Effector memory CD4-positive, alpha-beta T cell (primary cell): ENCODE measurements around the gene ARSK.

Experiments
- DNase-seq, 3 donors: peaks; one replicate each; pipeline ENCODE4 v3.0.0-alpha.2; 2020
- H3K27ac ChIP-seq: 2 replicates; pipeline ENCODE4 v1.7.0; 2013; ENCODE audit warnings: mild to moderate bottlenecking, low read length, moderate library complexity; ENCODE audit not compliant: insufficient read depth, poor library complexity, severe bottlenecking
- H3K27me3 ChIP-seq: replicated peaks from 2 replicates; pipeline ENCODE4 v1.7.0; 2013; ENCODE audit warnings: mild to moderate bottlenecking, low read length; ENCODE audit not compliant: insufficient read depth, control insufficient read depth, poor library complexity, severe bottlenecking
- H3K36me3 ChIP-seq: 2 replicates; pipeline ENCODE4 v1.7.0; 2013; ENCODE audit warnings: mild to moderate bottlenecking, low read length, moderate library complexity; ENCODE audit not compliant: control insufficient read depth, insufficient read depth
- H3K4me1 ChIP-seq: 2 replicates; pipeline ENCODE4 v1.7.0; 2013; ENCODE audit warnings: low read length, mild to moderate bottlenecking; ENCODE audit not compliant: control insufficient read depth, insufficient read depth, poor library complexity, severe bottlenecking
- H3K4me3 ChIP-seq: 2 replicates; pipeline ENCODE4 v1.7.0; 2013; ENCODE audit warnings: low read length, low read depth, mild to moderate bottlenecking; ENCODE audit not compliant: insufficient read depth, poor library complexity, severe bottlenecking
- H3K9me3 ChIP-seq: 2 replicates; pipeline ENCODE4 v1.7.0; 2013; ENCODE audit warnings: mild to moderate bottlenecking, low read length, moderate library complexity; ENCODE audit not compliant: control insufficient read depth
- total RNA-seq, 3 donors: gene quantifications; one replicate each; lab custom pipeline; 2026; lab: John Stamatoyannopoulos, UW

The ARSK gene, protein sequence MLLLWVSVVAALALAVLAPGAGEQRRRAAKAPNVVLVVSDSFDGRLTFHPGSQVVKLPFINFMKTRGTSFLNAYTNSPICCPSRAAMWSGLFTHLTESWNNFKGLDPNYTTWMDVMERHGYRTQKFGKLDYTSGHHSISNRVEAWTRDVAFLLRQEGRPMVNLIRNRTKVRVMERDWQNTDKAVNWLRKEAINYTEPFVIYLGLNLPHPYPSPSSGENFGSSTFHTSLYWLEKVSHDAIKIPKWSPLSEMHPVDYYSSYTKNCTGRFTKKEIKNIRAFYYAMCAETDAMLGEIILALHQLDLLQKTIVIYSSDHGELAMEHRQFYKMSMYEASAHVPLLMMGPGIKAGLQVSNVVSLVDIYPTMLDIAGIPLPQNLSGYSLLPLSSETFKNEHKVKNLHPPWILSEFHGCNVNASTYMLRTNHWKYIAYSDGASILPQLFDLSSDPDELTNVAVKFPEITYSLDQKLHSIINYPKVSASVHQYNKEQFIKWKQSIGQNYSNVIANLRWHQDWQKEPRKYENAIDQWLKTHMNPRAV
- 5.2 to 7.6 (median 7.0) reads per million in 3 donors for total RNA-seq

DNA sequence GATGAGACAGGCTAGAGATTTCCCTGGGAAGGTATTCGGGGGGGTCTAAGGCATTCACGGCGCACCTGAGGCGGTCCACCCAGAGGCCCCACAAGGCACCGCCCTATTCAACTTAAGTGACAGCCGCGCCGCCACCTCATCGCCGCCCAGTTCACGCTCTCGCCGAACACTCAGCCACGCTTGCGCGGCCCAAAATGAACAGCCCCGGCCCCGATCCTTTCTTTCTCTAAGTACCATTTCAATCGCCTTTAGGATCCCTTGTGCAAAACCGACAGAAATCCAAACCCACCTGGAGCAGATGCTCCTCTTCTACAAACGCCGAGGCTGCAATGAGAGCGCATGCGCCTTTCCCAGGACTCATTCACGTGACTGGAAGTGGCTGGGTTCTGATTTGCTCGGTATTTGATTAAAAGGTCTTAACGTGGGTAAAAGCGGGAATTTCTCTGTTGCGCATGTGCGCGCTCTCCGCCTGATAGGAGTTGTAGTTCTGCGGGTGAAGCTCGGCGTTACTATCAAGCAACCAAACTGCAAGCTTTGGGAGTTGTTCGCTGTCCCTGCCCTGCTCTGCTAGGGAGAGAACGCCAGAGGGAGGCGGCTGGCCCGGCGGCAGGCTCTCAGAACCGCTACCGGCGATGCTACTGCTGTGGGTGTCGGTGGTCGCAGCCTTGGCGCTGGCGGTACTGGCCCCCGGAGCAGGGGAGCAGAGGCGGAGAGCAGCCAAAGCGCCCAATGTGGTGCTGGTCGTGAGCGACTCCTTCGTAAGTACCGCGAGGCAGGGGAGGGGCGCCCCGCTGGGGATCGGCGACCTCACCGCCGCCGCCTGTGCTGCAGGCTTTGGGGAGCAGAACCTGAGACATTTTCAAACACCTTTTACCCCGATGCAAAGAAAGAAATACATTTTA is at the start of gene ARSK, which contains the start of gene SKIC3:
TSS of gene ARSK (plus strand) at position 455 of the 902 bp plus-strand sequence. CDS start at position 633, 178 bp downstream.
TSS of gene SKIC3 (minus strand) at position 331 of the 902 bp plus-strand sequence. CDS start 7,827 bp downstream, outside the sequence.
- Histone ChIP-seq H3K27me3 (no peaks in the 10 kb centered on the region), H3K9me3 (no peaks in the 10 kb centered on the region), H3K4me3 (peak within 1 kb of the TSS; percentile 84), H3K4me1 (peaks cover 13% of the 10 kb centered on the region), H3K27ac (peak within 1 kb of the TSS; percentile 86), H3K36me3 (peaks cover 1% of the 10 kb centered on the region)
- DNase-seq = peak; percentile 85 to 90 (median 89)

DNA sequence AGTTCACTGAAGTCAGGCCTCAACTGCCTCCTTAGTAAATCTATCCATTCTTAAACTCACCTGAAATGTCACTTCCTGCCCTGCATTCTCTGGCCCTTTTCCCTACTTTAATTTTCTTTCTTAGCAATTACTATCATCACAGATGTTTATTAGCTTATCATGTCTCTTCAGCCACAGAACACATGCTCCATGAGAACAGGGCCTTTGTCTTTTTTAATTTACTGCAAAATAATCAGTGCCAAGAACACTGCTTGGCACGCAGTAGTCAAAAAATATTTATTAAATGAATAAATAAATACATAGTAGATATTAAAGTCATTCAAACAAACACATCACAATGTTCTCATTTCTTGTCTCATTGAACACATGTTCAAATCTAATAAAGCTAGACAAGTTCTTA is 46.4 kb upstream of the ARSK start:
- Histone ChIP-seq H3K4me1 (no peaks in the 10 kb centered on the region), H3K27me3 (no peaks in the 10 kb centered on the region), H3K9me3 (no peaks in the 10 kb centered on the region), H3K4me3 (no peak overlapping the region), H3K36me3 (peaks cover 25% of the 10 kb centered on the region), H3K27ac (no peak overlapping the region)
- no peak for DNase-seq

DNA sequence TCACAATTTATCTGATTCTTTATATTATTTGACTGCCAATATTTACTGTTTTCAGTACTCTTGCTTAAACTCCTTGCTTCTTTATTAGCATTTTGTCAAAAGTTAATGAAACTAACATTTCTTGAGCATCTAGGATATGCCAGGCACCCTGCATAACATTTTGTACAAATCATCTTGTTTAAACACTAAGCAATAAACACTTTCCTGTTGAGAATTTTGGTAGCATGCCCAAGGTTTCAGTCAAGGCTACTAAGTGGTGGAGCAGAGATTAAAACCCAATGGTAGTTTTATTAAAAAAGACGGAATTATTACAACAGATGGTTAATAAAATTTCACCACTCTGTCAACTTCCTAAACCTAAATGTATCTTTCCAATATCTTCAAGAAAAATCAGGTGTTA is 43.3 kb upstream of the ARSK start:
- Histone ChIP-seq H3K9me3 (no peaks in the 10 kb centered on the region), H3K4me3 (no peak overlapping the region), H3K36me3 (peaks cover 49% of the 10 kb centered on the region), H3K27ac (no peak overlapping the region), H3K4me1 (no peaks in the 10 kb centered on the region), H3K27me3 (no peaks in the 10 kb centered on the region)
- DNase-seq = no peak

DNA sequence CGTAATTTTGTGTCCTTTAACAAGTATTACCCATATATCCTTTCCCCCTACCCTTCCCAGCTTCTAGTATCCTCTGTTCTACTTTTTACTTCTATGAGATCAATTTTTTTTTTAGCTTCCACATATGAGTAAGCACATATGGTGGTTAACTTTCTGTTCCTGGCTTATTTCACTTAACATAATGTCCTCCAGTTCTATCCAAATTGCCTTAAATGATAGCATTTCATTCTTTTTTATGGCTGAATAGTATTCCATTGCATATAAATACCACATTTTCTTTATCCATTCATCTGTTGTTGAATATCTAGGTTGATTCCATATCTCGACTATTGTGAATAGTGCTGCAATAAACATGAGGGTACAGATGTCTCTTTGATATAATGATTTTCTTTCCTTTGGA is 36.5 kb upstream of the ARSK start:
- peaks cover 74% of the 10 kb centered on the region for H3K36me3 ChIP-seq
- H3K9me3 ChIP-seq = no peaks in the 10 kb centered on the region
- no peaks in the 10 kb centered on the region for H3K4me1 ChIP-seq
- no peak overlapping the region for H3K4me3 ChIP-seq
- no peaks in the 10 kb centered on the region for H3K27me3 ChIP-seq
- DNase-seq = no peak
- no peak overlapping the region for H3K27ac ChIP-seq

DNA sequence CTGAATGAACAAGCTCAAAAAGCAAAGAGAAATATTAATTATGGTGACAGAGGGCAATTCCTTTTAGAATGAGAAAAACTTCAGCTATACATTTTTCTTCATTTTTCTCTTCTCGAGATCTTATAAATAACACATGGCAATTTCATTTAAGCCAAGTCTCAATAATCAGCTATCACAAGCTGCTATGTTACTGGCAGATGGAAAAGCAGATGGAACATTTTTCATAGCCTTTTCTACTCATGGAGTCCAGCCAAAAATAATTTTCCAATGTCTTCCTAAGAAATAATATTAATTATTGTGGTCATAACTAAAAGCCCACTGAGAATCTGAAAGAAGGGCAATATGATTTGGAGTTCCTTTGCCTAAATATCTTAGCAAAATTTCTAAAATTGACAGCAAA is 35.8 kb upstream of the ARSK start:
- no peaks in the 10 kb centered on the region for H3K27me3 ChIP-seq
- no peak overlapping the region for H3K4me3 ChIP-seq
- H3K27ac ChIP-seq = no peak overlapping the region
- H3K9me3 ChIP-seq = no peaks in the 10 kb centered on the region
- peaks cover 72% of the 10 kb centered on the region for H3K36me3 ChIP-seq
- H3K4me1 ChIP-seq = no peaks in the 10 kb centered on the region
- no peak for DNase-seq

DNA sequence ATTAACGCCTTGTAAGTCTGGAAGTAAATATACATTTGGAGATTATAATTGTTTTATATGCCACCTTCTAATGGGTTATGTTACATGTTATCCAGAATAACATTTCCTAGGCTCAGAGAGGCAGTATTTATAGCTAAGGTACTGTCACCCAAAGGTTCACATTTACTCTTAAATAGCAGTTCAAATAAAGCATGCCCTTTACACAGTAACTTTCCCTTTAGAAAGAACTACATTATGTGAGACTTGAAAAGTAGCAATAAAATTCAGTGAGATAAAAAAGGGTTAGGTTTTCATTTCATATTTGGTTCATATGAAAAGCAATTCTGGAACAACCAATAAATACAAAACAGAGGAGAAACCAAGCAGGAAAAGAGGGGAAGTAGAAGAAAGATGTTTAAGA is 35.2 kb upstream of the ARSK start:
- no peaks in the 10 kb centered on the region for H3K4me1 ChIP-seq
- DNase-seq = no peak
- H3K27ac ChIP-seq = no peak overlapping the region
- H3K4me3 ChIP-seq = no peak overlapping the region
- H3K27me3 ChIP-seq = no peaks in the 10 kb centered on the region
- H3K9me3 ChIP-seq = no peaks in the 10 kb centered on the region
- H3K36me3 ChIP-seq = peaks cover 69% of the 10 kb centered on the region

DNA sequence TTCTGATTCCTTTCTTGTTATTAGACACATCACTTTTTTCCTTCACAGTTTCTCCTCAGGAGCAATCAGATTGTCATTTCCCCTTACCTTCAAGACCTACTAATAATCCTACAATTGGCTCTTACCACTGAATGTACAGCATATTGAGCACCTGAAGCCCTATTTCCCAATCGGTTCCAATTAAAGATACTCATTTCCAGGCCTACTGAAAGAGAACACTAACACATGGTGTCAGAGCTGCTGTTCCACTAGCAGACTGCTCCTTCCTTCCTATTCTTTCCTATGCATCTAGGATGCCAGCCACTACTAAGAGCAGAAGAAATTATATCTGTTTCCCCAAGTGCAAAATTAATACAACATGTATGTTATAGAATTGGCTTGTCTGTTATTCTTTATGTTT is 34.7 kb upstream of the ARSK start:
- H3K36me3 ChIP-seq = peaks cover 70% of the 10 kb centered on the region
- H3K4me1 ChIP-seq = no peaks in the 10 kb centered on the region
- H3K27ac ChIP-seq = no peak overlapping the region
- H3K9me3 ChIP-seq = no peaks in the 10 kb centered on the region
- H3K4me3 ChIP-seq = no peak overlapping the region
- DNase-seq = no peak
- no peaks in the 10 kb centered on the region for H3K27me3 ChIP-seq

DNA sequence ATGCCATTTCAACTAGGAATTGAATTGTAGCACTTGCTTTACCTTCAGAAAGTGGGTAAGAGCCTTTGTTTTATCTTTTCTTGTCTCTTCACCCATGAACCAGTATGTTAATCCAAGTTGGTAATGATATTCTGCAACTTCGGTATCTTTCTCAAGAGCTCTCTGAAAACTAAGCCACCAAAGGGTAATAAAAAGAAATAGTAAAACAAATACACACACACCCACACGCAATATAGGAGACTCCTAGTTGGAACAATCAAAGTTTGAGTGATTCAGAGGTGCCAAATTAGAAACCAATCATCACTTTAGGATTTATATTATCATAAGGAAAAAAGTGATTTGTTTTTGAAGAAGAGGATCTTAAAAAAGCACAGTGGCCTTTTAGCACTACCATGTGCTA is 30.5 kb upstream of the ARSK start:
- H3K27me3 ChIP-seq = no peaks in the 10 kb centered on the region
- no peak for DNase-seq
- no peaks in the 10 kb centered on the region for H3K4me1 ChIP-seq
- no peak overlapping the region for H3K27ac ChIP-seq
- H3K9me3 ChIP-seq = no peaks in the 10 kb centered on the region
- H3K4me3 ChIP-seq = no peak overlapping the region
- peaks cover 55% of the 10 kb centered on the region for H3K36me3 ChIP-seq

DNA sequence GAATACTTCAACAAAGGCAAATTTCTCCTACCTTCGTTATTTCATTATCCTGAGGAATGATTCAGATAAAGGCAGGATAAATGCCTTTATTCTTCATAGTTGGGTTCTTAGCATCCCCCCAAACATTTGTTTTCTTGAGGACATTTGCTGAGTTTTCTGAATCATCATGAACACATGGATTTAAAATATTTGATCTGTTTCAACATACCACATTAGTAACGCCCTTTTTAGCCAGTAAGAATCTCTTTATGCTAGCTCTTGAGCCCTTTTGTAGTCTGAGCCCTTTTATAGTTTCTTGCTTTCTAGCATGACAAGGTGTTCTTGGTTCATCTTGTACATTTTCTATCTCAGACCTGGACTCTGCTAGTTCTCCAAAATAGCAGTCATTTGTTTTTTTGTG is 28.0 kb upstream of the ARSK start:
- no peaks in the 10 kb centered on the region for H3K9me3 ChIP-seq
- H3K4me1 ChIP-seq = no peaks in the 10 kb centered on the region
- H3K27me3 ChIP-seq = no peaks in the 10 kb centered on the region
- peaks cover 54% of the 10 kb centered on the region for H3K36me3 ChIP-seq
- no peak for DNase-seq
- no peak overlapping the region for H3K4me3 ChIP-seq
- no peak overlapping the region for H3K27ac ChIP-seq
